LoVo (cell line): ENCODE results near the gene GRK4.
"Not testable (repeated sequence)": the region's sequence is repeated elsewhere in the genome, so short reads cannot be mapped to it uniquely, and the experiment has no call there.

Source experiments
- DNase-seq: peaks from one replicate; pipeline ENCODE4 v3.0.0-alpha.2; 2016; ENCODE audit warnings: low spot score

The GRK4 gene

DNA sequence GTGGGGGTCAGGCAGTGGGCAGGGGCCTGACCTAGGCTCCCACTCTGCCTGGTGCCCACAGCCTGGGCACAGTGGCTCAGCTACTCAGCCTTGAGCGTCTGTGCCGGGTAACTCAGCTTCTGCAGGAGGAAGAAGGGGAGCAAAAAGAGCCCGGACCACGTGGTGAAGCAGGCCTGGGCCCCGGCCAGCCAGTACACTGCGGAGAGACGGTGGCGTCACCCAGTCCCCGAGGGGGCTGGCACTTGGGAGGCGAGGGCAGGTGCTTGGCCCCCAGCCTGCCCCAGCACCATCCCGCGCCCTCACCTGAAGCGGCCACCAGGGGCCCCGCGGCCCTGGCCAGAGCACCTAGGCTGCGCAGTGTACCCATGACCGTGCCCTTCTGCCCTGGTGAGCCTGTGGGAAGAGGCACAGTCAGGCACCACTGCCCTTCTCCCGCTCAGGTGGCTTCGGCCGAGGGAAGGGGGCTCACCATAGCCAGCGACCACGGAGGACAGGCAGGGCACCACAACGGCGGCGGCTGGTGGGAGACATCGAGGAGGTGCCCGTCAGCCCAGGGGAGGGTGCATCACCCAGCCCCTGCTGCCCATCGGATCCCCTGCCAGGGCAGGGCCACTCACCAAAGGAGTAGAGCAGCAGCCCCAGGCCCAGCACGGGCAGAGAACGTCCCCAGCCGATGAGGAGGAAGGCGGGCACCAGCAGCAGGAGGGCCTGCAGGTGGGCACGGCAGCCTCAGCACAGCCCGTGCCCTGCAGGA, 32.4 kb upstream of the GRK4 start:
- DNase-seq, result no peak

DNA sequence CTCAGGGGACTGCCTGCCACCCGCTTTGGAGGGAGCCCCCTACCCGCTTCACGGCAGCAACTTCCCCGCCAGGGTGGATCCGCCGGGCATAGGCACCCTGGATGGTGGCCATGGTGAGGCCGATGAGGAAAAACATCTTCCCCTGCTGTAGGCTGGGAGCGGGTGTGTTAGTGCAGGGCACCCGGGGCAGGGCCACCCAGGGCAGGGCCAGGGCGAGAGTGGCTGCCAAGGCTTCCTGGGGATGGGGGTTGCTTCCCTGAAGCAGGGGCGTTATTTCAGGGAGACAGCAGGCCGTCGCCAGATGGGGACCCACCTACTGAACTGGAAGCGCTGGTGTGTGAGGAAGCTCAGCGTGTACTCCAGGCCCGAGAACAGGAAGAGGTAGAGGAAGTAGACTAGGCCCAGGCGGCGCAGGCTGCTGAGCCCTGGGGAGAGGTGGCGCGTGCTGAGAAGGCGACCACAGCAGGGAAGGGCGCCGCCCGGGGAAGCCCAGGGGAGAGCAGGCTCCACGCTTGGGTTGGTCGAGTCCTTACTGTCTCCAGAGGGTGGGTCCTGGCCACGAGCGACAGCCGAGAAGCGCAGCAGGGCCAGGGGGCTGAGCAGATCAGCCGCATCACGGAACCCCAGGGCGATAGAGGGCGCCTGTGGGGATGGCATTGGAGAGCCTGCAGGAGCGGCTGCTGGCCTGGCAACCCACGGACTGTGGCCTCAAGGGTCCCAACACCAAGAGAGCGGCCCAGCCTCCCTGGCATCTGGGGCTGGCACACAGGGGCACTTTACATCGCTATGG, 31.7 kb upstream of the GRK4 start:
- no peak for DNase-seq

DNA sequence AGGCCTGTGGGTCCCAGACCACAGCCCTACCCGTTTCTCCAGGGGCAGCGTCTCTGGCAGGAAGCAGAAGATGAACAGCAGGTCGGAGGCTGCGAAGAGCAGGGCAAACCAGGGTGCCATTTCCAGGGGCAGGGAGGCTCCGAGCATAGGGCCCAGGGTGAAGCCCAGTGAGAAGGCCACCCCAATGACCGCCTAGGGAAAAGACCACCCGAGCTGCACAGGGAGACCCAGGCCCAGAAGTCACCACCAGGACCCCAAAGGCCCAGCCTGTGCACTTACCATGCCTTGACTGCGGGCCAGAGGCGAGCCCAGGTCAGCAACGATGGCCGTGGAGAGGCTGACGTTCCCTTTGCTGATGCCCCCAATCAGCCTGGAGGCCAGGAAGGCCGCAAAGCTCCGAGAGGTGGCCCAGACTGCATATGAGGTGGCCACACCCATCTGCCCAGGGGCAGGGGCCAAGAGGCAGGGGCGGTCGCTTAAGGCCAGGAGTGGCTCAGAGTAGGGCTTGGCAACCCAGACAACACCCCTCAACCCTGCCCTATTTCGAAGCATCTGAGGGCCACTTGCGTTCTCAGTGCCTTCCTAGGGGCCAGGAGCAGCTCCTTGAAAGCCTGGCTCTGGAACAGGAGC, 30.9 kb upstream of the GRK4 start:
- DNase-seq, result no peak

DNA sequence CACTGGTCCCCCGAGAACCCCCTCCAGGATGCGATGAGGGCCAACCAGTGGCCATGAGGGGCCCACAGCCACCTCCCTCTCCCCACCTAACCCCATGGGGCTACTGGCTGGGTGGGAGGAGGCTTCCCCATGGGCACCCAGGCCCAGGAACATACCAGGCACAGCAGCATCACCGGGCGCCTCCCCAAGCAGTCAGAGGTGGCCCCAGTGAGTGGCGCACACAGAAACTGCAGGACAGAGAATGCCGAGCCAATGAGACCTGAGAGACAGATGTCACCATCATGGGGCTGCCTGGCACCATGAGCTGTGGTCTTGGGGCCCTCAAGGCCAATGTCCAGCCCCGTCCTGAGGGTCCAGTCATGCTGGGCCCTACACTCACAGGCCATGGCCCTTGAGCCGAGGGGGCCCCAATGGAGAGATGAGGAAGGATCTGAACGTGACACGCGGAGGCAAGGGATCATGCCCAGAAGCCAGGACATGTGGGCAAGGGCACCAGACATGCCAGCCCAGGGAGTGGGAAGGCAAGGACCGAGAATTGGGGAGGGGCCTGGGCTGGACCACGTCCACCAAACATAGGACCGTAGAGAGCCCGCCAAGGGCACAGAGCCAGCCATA, 30.3 kb upstream of the GRK4 start:
- DNase-seq, result no peak

DNA sequence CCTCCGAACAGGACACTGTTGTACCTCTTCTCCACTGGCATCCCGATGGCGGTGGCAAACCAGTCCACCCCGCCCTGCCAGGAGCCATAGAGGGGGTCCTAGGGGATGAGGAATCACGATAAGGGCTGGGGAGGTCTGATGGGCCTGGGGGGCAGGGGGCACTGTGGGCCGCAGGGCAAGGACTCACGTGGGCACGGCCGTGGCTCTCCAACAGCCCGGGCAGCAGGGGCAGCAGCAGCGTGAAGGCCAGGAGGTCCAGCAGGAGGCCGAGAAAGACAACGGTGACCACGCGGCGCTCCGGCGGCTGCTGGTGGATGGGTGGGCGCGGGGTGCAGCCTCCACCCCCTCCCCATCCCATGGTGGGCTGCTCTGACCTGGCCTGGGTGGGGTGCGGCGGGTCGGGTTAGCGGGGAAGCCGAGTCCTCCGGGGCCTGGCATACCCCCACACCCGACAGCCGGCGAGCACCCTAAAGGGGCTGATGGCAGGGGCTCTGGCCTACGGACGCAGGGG, 29.8 kb upstream of the GRK4 start:
- DNase-seq, result no peak

DNA sequence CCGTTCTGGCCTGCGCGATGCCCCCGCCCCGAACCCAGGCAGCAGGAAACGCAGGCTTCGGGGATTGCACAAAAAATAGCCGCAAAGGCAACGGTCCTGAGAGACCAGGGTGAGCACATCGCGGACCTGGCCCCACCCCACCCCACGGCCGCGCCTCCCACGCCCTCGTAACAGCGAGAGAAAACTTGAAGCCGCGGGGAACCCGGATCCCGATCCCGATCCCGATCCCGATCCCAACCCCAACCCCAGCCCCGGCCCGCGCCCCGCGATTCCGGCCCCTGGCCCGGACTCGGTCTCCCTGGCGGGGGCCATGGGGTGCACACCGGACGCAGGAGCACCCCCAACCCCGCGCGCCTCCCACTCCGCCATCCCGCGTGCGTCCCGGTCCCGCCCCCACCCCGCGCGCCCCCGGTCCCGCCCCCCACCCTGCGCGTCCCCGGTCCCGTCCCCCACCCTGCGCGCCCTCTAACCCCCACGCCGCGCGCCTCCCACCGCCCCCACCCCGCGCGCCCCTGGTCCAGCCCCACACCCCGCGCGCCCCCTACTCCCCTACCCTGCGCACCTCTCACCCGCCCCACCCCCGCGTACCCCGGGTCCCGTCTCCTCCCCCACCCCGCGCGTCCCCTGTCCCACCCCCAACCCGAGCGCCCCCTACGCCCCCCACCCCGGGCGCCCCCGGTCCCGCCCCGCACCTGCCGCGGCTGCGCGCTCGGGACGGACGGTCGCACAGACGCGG, 29.1 kb upstream of the GRK4 start:
- peak; percentile 29 for DNase-seq

DNA sequence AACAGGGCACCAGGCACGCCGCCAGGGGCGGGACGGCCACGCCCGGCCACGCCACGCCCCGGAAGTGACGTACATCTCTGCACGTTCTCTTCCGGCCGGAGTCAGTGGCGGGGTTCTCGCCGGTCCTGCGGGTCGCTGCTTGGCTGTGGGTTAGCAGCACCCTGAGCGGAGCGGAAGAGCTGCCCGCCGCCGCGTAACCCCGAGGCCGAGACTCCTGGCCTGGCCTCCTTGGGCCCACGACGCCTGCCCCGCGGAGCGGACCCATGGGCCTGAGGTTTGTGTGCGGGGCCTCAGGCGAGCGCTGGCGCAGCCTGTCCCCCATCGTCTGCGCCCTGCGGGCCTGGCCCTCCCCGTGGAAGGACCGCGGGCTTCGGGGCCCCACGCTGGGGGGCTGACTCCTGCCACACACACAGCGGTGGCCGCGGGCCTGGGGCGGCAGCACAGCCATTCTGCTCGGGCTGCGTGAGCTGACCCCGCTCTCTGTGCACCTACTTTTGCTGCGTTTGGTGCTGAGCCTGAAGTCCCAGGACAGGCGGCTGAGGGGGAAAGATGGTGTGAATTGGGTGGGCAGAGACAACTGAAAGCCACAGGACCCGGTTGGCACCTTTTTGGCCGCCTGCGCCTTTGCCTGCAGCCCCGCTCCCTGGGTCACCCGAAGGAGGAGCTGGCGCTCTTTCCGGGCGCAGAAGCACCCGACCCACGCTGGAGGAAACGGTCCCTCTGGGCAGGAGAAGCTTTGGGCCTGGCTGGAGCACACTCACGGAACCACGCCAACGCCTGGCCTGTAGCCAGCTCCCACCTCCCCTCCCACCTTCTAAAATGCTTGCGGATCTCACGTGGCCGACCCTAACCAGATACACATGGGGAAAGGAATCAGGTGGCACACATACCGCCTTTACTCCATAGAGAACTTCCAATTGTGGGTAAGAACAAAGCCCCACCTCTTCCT, 28.3 kb upstream of the GRK4 start:
- peak; percentile 95 for DNase-seq

DNA sequence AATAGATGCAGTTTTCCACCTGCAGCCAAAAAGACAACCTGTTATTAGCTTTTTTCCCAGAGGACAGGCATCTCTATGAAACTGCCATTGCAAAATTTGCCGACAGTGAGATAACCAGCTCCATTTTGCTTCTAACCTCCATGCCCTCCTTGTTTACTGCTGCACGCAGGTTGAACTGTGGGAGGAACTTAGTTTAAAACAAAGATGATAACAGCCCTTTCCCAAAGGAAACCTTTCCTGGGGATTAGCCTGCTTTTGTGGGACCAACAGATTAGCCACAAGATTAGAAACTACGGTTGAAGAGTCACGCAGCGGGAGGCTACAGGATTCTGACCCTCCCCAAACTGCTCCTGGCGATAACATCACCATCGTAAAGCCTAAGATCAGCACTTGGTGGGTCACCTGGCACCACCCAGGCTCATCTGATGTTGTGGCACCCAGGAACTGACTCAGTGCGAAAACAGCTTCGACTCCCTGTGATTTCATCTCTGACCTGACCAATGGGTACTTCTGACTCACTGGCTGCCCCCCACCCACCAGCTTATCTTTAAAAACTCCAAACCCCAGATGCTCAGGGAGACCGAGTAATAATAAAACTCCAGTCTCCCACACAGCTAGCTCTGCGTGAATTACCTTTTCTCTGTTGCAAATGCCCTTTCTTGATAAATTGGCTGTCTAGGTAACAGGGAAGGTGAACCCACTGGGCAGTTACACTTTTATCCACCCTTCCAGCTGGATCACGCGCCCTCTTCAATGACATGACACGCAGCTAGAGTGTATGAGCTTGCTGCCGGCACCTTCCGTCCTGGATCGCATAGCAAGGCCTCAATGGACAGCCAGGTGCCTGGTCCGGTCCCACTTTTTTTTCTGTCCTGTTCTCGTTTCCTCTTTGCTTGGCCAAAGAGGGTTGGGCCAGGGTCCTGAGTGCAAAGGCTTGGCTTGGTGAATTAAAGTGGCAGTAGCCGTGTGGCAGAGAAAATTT, 27.3 kb upstream of the GRK4 start:
- DNase-seq, result peak; percentile 83

DNA sequence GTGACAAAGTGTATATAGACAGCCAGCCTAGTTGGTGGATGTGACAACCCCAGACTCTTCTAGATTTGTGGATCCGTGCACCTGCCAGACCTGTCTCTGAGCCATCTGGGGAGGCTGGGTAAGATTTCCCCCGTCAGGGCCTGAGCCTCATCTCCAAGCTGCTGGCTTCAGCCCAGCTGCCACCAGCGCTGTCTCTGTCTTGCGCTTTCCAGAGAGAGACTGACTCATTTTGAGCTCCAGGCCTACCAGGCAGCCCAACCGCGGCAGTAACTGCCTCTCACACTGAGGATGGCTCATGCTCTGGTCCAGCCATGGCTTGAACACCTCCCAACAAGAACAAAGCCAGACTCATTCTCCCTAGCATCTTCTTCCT, 26.6 kb upstream of the GRK4 start:
- peak; percentile 33 for DNase-seq

DNA sequence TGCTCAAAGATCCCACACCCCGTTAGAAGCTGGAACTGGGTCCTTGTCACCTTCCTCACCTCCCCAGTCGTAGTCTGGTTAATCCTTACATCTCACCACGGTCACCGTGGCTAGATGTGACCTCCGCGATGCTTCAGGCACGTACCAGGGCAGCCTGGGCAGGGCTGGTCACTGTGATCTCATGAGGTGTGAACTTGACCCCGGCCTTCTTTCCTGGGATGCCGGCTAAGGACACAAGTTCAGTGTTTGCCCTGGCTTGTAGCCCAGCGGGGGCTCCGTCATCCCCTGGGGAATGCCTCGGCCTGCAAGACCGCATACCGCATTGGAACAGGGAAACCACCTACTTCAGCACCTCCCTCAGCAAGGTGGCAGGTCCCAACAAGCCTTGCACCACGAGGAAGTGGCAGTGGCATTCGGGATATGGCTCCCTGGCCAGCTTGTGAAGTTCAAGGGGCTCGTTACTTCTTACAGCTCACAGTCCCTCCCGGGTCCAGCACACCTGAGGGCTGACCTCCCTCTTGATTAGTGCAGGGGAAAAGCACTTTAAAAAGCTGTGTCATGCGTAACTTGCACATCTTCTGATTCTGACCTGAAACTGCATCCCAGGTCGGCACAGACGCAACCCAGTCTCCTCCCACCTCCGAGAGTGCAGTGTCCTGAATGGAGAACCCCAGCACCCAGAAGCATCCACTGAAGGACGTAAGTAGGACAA, 26.1 kb upstream of the GRK4 start:
- peak; percentile 63 for DNase-seq

DNA sequence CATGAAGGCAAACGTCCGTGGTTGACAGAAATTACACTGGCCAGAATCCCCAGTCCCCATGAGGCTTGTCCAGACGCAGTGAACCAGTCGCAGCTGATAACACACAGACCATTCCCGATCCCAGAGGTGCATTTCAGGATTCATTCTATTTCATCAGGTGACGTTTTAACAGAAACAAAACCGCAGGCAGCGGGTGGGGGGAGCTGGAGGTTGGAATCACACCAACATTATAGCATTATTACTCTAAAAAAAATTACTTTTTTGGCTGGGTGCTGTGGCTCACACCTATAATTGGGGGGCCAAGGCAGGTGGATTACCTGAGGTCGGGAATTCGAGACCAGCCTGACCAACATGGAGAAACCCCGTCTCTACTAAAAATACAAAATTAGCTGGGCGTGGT, 25.4 kb upstream of the GRK4 start:
- no peak for DNase-seq

DNA sequence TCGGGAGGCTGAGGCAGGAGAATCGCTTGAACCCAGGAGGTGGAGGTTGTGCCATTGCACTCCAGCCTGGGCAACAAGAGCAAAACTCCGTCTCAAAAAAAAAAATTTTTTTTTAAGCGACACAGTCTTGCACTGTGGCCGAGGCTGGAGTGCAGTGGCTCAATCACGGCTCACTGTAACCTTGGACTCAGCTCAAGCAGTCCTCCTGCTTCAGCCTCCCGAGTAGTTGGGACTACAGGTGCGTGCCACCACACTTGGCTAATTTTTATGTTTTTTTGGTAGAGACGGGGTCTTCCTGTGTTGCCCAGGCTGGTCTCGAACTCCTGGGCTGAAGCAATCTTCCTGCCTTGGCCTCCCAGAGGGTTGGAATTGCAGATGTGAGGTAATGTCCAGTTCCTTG, 25.0 kb upstream of the GRK4 start:
- not testable (repeated sequence) for DNase-seq

DNA sequence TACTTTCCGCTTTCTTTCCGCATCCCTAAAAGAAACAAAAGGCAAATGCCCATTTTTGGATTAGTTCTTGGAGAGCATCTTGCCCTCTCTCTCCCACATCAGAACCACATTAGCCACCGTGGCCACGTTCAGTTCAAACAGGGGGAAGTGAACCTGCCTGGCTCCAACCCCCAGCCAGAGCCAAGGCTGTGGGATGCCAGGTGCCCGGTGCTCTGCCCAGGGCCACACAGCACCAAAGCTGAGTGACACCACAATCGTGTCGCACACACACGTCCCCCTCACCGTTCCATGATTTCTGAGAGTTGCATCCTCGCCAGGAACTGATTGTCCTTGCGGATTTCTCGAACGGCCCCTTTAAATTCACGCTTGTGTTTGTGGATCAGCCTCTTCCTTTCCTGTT, 24.5 kb upstream of the GRK4 start:
- no peak for DNase-seq

DNA sequence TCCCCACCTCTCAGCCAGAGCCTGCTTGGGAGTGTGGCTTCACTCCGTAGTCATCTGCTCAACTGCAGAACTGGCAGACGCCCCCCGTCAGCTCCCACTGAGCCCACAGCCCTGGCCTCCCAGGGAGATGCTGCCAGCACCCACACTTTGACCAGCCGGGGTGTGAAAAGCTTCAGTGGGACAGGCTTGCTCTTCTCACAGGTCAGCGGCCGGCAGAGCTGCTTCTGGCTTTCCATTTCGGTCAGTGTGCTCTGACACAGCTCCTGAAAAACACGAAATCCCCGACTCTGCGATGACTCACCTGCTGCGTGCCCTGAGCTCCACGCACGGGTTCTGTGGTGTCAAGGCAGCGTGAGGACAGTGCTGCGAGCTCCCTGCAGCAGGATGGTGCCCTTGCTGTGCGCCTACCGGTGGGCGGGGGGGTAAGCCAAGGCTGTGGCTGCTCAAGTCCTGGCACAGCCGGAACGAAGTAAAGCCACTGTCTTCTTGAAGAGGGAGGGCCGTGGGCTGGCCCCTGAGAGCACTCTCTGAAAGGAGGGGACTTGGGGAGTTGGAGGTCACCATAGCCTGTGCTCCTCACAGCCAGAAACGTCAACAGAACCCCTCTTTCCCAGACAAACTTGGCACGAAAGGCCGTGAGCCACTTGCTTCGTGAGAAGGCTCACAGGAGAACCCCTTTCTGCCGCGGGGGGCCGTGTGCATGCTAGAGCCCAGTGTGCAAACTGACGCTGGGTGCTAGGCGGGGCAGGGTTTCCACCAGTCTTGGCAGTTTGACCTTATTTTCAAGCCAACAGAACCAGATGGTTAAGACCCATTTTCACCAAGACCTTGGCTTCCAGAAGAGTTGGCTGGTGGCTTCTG, 23.8 kb upstream of the GRK4 start:
- no peak for DNase-seq

DNA sequence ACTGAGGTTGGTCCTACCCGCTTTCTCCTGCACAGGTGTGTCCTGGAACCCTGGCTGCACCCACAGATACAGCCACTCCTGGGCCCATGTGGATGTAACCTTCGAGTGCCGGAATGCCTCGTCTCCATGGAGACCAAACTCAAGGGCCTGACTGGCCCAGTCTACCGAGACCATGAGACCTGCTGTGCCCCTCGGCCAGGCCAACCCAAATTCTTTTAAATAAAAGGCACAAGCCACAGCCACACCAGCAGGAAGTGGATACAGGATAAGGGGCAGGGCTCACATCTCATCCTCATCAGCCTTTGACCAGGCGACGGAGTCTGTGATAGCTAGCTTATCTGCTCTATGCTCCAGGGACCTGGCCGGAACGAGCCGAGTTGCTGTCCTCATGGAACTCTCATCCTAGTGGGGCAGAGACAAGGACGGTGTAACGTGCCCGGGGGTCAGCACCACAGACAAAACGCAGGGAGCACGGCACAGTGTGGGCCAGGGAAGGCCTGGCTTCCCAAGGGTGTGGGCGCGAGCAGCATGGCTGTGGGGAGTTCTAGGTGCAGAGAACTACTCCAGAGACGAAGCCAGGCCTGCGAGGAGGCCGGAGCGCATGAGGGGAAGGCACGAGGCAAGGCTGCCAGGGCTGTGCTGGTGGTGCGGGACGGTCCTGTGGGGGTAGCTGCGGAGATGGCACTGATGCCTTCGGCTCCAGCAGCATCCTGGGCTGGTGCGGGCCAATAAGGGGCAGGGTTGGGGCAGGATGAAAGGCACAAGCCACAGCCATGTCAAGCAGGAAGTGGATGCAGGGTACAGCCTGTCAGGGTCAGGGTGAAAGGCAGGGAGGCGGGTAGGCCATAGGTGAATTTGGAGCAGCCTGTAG, 22.9 kb upstream of the GRK4 start:
- no peak for DNase-seq

DNA sequence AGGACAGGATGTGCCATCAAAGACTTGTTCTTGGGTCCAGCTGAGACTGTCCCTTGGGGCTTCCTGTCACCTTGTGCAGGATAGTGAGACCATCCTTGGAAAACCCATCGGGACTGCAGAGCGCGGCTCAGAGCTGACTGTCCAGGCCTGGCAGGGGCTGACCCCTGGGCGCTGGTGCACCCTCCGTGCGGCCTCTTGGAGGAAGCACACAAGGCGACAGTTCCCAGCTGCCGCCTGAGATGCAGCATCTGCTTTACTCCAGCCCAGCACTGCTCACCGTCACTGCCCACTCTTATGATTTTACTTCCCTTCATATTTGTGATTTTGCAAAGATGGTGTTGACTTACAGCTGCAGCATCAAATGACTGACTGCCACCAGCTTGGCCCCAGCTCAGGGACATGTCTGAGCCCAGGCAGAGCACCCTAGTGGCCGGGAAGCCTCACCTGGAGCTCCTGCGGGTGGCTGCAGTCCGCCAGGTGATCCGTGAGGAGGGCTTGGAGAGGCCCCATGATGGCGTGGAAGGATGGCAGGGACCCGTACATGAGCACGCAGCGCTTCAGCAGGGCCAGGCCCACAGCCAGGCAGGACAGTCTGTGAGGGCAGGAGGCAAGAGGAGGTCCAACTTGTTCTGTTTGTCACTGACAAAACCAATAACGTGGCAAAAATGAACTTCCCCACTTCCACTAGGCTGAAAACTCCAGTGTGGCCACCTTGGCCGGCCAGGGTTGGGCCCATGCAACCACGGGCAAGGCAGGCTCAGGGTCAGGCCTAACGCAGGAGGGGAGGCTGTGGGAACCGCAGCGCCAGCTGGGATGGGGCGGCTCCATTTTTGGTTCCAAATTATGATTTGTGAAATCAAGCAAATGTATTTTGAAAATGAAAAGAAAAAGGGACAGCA, 22.0 kb upstream of the GRK4 start:
- no peak for DNase-seq
